Measurements from ENCODE around the gene EGR1.
"Not testable (repeated sequence)": the region's sequence is repeated elsewhere in the genome, so short reads cannot be mapped to it uniquely, and the experiment has no call there.

Gene EGR1

DNA sequence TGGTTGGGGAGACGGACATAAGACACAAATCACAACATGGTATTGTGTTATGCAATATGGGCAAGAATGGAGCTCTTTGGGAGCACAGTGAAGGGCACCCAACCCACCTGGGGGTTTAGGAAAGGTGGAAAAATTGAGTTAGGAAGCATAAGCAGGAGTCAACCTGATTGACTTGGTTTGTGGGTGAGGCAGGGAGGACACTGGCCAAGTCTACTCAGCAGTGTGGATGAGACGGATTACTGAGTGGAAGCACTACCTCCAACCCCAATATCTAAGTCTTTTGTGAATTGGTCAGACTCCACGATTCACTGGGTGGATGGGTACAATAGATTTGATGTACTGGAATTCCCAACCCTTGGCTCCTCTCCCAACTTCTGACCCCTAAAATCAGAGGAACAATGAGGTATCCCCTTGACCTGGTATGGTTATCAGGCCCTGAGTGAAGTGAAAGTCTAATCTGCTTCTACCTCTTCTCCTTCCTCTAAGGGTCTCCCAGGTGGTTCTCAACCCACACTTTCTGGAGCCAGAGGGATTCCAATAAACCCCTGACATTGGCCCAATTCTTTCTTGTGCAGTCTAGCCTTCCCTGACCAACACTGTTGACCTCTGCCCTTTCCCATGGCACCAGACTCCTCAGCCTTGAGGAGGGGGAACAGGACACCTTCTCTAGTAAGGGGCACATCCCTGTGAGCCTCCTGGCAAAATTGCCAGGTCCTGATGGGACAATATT, 5.2 kb downstream of the EGR1 start:
- no peak for DNase-seq

DNA sequence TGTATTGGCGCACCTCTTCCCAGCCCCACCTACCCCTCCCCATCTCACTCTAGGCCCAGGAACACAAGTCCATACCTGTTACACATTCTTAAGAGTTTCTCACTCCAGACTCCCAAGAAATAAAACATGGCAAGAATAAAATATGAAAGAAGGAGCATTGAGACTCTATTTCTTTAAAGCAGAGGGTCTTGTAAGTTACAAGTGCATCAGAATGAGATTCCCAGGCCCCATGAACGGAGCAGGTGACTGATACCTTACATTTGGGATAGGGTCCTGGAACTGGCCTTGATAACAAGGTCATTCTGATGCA, 5.7 kb downstream of the EGR1 start:
- no peak for DNase-seq

- DNase-seq: no peak
Observed at GRCh38 chr5:138472353-138472752, 7.1 kb downstream of the EGR1 start.

GRCh38 chr5:138473151-138473550, 7.9 kb downstream of the EGR1 start:
- not testable (repeated sequence) for DNase-seq

- DNase-seq: no peak
Observed at GRCh38 chr5:138476918-138477317, 11.6 kb downstream of the EGR1 start.

- no peak for DNase-seq
Observed at GRCh38 chr5:138482638-138483037, 17.4 kb downstream of the EGR1 start.

DNA sequence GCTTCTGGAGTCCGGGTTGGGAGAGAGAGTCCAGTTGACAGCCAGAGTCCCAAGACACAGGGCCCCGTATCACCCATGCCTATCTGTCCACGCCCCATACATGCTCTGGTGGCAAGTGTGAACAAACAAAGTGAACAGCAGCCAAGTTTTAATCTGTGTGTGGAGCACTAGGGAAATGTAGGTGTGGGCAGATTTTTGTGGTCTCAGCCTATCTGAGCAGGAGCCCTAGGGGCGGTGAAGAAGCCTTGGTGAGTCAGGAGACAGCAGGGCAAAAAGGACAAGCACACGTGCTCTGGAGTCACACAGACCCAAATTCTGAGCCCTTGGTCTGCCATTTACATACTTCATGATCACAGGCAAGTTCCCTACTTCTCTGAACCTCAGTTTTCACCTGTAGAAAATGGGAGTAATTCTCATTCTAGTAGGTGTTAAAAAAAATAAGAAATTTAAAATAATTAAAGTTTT, 23.2 kb downstream of the EGR1 start:
- no peak for DNase-seq

DNA sequence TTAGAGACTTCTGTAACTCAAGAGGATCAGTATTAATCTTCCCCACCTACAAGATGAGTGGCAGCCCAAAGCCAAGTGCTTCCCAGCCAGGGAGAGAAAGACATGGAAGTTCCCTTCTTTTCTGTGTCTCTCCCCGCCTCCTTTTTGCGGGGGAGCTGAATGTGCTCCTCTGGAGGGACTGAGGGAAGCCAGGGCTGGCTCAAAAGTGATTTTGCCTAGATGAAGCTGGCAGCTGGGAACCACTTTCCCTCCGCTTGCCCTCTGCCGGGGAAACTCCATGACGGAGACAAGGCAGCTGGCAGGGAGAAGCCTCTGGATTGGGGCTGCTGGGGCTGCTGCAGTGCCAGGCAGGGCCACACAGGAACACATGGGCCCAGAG, 24.4 kb downstream of the EGR1 start:
- no peak for DNase-seq

GRCh38 chr5:138490648-138491283, 25.5 kb downstream of the EGR1 start:
- DNase-seq: no peak

- DNase-seq: no peak
Observed at GRCh38 chr5:138491284-138491648, 26.0 kb downstream of the EGR1 start.

- peak; percentile 44 for DNase-seq
Observed at GRCh38 chr5:138491669-138492559, 26.6 kb downstream of the EGR1 start.

DNA sequence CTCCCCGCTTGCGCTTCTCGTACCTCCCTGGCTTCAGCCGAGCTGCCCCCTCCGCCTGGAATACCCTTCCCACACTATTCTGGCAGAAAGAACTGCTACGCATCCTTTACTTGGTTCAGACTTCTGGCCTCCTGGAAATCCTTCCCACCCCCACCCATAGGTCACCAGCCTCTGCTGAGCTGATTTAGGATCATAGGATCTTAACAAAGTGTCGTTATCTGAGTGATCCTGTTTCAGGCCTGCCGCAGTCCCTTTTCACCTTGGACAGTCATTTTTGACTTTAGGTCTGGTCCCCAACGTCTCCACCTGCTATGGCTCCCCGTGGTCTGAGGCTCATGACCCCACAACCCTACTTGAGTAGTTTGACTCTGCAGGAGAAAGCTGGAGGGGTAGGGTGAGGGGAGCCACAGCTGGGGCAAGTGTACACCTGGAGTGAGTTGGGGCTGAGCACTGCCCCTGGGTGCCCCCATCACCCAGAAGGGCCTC, 27.3 kb downstream of the EGR1 start:
- no peak for DNase-seq

DNA sequence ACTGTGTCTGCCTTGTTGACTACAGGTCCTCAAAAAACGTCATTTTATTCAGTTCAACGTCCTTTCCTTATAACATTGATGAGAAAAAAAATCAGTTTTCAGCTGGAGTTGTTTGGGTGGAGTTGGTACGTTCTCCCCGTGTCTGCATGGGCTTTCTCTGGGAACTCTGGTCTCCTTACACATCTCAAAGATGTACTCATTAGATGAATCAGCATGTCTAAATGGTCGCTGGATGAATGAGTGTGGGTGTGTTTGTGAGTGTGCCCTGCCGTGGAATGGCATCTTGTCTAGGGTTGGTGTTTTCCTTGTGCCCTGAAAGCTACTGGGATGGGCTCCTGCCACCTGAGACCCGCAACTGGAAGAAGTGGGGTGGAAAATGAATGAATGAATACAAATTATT, 30.1 kb downstream of the EGR1 start:
- no peak for DNase-seq

GRCh38 chr5:138498376-138498775, 33.1 kb downstream of the EGR1 start:
- DNase-seq: no peak

- DNase-seq: no peak
Observed at GRCh38 chr5:138502121-138502520, 36.8 kb downstream of the EGR1 start.

DNA sequence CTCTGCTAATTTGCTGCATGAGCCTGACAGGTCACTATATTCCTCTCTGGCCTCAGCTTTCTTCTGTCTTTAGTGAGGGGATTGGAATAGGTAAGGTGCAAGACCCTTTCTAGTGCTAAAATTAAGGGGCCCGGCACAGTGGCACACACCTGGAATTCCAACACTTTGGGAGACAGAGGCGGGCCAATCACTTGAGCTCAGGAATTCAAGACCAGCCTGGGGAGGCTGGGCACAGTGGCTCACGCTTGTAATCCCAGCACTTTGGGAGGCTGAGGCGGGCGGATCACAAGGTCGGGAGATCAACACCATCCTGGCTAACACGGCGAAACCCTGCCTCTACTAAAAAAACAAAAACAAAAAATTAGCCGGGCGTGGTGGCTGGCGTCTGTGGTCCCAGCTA, 37.2 kb downstream of the EGR1 start:
- DNase-seq: no peak

DNA sequence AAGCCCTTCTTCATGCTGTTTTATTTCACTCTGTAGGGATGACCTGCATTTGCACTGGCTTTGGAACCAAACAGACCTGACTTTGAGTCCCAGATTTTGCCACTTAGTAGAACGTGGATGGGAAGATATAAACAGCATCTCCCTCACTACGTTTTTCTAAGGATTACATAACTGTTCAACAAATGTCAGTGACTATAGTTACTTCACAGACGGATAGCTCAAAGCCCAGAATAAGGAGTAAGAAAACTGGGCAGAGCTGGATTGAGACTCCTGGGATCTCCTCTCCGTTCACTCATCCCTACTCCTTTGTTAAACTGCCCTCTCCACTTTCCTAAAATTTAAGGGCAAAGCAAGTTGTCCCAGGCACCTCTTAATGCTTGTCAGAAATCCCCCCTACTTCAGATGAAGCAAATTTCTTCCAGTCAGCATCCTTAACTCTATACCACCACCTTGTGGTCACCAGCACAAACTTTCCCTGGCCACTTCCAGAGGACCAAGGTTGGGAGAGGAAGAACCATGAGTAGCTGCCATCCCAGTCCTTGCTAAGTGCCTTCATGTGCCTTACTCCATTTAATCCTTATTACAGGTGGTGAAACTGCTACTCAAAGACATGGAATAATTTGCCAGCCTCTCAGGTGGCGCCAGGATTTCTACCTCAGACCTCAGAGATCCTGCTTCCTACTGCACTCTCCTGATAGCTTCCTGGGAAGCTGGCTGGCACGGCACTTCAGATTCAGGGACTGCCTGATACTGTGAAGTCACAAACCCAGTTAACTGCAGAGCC, 38.4 kb downstream of the EGR1 start:
- DNase-seq: peak; percentile 45

DNA sequence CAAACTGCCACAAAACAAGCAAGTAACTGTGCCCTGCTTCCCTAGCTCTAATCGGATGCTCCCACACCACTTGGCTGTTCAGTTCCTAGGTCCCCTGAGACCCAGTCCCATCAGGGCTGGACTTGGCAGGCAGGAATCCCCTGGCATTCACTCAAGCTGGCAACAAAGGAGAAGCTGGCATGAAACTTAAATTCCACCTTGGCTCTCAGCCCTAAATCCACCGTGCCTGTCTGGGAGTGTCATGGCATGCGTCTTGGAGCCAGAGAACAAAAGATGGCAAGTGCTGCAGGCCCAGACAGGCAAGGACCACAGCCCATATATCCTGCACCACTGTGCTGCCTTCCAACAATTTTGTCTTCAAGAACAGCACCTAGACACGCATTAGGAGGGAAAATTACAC, 39.5 kb downstream of the EGR1 start:
- no peak for DNase-seq

DNA sequence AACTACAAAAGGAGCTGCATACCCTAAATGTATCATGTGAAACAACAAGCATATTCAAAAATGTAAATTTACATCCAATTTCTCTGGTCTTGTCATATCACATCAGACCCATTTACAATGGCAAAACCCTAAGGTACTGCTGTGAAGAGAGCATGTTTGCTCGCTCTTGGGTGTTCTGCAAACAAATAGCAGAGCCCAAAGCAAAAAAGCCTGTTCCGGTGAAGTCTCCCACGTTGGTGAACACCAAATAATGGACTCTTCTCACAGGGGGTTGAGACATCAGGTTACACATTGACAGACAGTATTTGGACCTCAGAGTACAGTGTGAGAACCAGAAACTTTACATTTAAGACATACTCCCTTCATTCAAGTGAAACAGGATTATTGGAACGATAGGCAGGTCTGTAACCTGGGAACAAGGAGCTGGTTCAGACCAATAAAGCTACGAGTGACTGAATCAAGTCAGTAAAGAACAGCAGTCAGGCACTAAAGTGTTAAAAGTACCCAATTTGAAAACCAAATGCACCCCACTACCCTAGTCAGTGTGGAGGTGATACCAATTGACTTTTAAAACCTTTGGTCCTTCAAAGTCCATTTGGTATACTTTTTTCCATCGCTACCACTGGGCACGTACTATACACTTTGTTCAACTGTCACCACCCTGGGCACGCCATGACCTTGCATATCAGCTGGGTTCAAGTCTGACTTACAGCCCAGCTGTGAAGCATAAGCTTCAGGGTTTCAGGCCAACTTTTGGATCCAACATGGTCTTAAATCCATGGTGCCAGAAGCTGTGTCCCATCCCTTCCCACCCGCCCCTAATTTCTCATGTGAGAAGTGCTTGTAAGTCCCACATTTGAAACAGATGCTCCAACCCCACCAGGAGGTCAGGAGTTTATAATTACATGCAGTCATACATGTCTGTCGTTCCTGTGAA, 41.4 kb downstream of the EGR1 start:
- DNase-seq: no peak

GRCh38 chr5:138507485-138507884, 42.2 kb downstream of the EGR1 start:
- not testable (repeated sequence) for DNase-seq

- no peak for DNase-seq
Observed at GRCh38 chr5:138508958-138509357, 43.7 kb downstream of the EGR1 start.

DNA sequence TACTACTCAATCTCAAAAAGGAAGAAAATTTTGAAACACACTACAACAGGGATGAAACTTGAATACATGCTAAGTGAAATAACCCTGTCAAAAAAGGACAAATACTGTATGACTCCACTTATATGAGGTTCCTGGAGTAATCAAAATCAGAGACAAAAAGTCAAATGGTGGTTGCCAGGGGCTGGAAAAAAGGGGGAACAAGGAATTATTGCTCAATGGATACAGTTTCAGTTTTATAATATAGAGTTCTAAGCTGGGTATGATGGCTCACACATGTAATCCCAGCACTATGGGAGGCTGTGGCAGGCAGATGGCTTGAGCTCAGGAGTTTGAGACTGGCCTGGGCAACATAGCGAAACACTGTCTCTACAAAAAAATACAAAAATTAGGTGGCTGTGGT, 48.7 kb downstream of the EGR1 start:
- DNase-seq: no peak

Data from NCI-H510A treated with DMSO at 0.1 percent for 48 hours (cell line).